ENCODE data around the gene INPP5F.
A peak's percentile ranks its signal among the peaks of the same experiment; 100 is the strongest.

Gene INPP5F

GRCh38 chr10:119725828-119726675 lies at the start of gene INPP5F:
TSS of gene INPP5F (plus strand) at chr10:119726050. CDS start at chr10:119726263, 213 bp downstream.
- DNase-seq, result peak; percentile 97

- no peak for DNase-seq
Measured at GRCh38 chr10:119677126-119677525, 48.7 kb upstream of the INPP5F start.

DNA sequence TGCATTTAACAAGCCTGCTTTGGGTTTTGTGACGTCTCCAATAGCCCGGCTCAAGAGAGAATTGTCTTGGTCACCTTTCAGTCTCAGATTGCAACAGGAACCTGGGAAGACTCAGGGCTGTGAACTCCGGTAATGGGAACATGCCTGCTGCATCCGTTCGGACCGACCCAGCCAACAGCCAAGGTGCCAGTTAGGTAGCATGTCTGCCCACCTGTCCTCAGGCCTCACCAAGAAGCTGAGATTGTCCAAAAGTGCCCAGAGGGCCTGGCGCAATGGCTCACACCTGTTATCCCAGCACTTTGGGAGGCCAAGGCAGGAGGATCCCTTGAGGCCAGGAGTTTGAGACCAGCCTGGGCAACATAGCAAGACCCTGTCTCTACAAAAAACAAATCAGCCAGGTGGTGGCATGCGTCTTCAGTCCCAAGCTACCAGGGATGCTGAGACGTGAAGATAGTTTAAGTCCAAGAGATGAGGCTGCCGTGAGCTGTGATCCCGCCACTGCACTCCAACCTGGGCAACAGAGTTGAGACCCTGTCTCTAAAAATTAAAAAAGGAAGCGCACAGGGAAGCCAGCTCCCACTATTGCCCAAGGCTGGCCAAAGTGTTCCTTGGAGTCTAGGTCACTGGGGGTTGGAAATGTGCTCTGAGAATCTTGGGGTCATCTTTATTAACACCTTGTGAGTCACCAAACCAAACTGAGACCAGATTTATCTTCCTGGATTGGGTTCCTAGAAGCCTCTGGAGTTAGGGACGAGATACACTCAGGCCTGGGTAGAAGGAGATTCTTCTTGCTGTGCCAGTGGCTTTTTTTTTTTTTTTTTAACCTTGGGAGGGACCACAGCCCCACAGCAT lies 47.7 kb upstream of the INPP5F start:
- DNase-seq, result no peak

DNA sequence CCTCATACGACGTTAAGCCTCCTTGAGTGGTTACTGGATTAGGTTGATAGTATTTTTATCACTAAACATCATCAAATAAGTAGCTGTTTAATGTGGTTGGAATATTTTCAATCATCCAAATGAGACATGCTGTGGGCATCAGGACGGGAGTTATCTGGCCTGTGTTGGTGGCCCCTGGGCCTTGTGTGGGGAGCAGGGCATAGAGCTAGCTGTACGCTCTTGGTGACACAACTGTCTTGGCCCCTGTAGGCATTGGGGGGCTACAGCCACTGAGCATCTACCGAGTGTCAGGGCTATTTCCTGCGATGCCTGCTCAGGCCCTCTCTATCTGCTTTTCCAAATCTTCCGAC lies 46.4 kb upstream of the INPP5F start:
- DNase-seq, result no peak

GRCh38 chr10:119680050-119680449 lies 45.8 kb upstream of the INPP5F start:
- no peak for DNase-seq

DNA sequence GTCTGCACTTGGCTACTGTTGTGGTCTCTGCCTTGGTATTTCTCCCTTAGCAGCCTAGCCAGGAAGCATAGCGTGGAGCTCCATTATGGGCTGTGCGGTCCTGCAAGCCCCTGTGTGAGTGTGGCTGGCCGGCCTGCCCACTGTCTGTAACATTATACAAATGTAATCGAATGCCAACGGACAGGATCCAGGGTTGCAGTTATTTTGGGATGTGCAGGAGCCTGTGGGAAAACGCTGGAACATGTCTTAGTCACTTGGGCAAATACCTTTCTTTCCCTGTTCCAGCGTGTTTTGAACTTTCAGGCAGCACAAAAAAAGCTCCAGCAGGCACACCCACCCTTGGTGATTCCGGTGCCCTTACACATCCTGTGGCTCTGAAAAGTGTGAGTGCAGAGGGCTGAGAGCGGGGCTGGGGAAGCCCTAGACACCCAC lies 45.2 kb upstream of the INPP5F start:
- DNase-seq, result no peak

- DNase-seq, result peak; percentile 77
Measured at GRCh38 chr10:119686465-119687191, 39.2 kb upstream of the INPP5F start.

DNA sequence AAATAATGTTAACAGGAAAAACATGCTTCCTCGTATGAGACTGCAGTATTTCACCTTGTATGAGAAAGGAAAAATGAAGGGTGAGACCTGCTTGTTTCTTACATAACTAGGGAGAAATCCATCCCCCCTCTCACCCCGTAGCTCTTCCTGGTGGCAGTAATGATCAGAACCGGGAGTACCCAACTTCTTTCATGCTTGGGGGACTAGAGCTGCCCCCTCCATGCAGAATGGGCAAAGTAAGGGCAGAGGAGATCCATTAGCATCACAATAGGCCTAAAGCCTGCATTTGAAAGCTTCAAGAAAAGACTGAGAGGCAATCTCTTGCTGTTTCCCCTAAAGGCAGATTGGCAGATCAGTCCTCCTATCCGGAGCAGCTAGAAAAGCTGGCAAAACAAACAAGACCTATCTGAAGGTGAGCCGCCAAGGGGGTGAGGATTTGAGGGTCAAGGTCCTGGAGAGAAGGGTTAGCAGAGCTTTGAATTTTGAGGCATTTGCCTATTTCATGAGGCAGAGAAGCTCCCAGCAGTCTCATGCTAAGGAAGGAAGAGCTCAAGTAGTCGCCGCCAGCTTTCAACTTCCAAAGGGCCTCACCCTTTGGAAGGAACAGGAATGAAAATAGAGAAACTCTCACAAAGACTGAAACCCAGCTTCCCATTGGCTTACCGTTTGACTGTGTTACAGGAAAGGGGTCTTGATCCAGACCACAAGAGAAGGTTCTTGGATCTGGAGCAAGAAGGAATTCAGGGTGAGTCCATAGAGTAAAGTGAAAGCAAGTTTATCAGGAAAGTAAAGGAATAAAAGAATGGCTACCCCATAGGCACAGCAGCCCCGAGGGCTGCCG lies 38.4 kb upstream of the INPP5F start:
- no peak for DNase-seq

DNA sequence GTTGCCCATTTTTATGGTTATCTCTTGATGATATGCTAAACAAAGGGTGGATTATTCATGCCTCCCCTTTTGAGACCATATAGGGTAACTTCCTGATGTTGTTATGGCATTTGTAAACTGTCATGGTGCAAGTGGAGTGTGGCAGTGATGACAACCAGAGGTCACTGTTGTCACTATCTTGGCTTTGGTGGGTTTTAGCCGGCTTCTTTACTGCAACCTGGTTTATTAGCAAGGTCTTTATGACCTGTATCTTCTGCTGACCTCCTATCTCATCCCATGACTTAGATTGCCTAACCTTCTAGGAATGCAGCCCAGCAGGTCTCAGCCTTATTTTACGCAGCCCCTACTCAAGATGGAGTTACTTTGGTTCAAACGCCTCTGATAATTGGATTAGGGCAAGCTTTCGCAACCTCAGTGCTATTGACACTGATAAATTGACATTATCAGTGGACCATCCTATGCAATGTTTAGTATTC lies 37.8 kb upstream of the INPP5F start:
- DNase-seq, result no peak

DNA sequence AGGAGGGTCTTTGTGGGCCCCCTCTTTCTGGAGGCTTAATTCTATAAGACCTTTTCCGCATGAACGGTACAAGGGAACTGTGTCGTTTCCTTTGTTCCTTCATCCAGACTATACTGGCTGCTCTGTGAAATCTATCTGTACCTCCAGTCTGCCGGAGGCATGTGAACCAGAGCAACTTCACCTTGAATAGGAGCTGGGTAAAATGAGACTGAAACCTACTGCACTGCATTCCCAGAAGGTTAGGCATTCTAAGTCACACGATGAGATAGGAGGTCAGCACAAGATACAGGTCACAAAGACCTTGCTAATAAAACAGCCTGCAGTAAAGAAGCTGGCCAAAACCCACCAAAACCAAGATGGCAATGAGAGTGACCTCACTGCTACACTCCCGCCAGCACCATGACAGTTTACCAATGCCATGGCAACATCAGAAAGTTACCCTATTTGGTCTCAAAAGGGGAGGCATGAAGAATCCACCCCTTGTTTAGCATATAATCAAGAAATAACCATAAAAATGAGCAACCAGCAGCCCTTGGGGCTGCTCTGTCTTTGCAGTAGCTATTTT lies 36.8 kb upstream of the INPP5F start:
- no peak for DNase-seq

GRCh38 chr10:119691726-119692125 lies 34.1 kb upstream of the INPP5F start:
- DNase-seq, result no peak

DNA sequence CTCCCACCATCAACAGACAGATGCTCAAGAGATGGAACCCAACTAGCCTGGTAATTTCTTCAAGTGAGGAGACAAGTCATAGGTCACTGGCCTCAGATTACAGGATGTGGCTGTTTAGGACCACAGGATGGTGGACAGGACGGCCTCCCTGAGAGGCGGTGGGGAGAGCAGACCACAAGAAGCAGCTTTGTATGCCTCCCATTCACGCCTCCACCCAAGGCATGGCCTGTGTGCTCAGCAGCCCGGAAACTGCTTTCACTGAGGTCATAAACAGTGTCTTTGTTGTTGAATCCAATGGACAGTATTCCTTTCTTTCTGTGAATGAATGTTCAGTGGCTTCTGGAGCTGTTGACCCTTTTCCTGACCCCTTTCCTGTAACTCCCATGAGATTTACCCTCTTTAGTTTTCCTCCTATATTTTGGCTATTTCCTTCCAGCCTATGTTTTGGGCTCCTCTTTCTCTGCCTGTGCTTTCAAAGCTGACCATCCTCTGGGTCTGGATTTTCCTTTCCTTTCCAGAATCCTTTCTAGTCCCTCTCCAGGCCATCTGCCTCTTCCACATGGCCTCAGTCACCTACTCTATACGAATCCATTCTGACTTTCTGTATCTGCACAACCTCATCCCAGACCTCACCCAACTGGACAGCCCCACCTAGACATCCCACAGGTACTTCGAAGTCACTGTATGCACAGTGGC lies 32.4 kb upstream of the INPP5F start:
- DNase-seq, result no peak

- DNase-seq, result no peak
Measured at GRCh38 chr10:119694608-119695007, 31.2 kb upstream of the INPP5F start.

GRCh38 chr10:119700321-119700954 lies 25.4 kb upstream of the INPP5F start:
- no peak for DNase-seq

GRCh38 chr10:119701861-119702260 lies 24.0 kb upstream of the INPP5F start:
- no peak for DNase-seq

DNA sequence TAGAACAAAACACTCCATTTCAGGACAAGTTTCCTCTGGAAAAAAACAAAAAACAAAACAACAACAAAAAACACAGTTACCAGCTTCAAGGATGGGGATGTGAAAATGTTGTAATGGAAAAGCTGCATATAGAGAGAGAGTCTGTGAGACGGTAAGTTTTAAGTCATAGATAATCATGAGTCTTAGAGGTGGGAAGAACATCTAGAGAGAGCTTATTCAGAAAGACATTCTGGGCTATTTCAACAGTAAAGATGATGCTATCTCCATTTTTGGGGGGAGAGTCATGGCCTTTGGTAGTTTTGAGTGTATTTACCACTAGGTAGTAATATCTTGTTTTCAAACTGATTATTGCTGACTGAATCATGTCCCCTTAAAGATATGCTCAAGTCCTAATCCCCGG lies 23.3 kb upstream of the INPP5F start:
- DNase-seq, result no peak

GRCh38 chr10:119703903-119704508 lies 21.8 kb upstream of the INPP5F start:
- DNase-seq, result peak; percentile 30

DNA sequence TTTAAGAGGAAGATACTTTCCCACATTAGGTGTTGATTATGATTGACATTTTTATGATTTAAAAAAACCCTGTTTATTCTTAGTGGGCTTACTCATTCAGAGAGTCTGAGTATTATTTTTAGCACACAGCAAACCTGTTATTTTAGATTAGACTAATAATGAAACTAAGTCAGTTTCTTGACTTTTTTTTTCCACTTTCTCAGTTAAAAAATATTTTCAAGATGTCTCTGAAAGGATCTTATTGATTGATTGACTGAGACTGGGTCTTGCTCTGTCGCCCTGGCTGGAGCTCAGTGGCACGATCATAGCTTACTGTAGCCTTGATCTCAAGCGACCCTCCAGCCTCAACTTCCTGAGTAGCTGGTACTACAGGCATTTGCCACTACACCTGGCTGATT lies 20.4 kb upstream of the INPP5F start:
- DNase-seq, result no peak

DNA sequence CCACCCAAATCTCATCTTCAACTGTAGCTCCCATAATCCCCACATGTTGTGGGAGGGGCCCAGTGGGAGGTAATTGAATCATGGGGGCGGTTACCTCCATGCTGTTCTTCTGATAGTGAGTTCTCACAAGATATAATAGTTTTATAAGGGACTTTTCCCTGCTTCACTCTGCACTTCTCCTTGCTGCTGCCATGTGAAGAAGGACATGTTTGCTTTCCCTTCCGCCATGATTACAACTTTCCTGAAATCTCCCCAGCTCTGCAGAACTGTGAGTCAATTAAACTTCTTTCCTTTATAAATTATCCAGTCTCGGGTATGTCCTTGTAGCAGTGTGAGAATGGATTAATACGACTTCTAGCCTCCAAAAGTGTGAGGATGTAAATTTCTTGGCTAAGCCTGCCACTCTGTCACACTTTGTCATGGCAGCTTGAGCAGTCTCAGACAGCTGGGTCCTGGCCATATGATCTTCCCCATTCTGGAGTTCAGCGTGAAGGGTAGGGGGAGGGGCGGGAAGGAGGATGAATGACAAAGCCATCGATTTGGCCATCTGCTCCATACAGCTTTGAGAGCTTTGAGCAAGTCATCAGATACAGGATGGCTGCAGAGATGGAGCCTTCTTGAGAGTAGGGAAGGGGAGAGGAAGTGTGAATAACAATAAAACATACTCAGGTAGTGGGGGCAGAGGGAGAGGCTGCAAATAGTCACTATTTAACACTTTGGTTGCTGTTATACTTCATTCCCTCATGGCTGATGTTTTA lies 19.1 kb upstream of the INPP5F start:
- DNase-seq, result no peak
